ENCODE results near the gene EFHC1. TPM values are rescaled to one million over a fixed set of nuclear protein-coding genes. Genes with fewer than 3 reads are reported as not detected.

Gene EFHC1
- total and polyA plus RNA-seq, 2 donors from 2014 or later = 25.4 to 33.9 TPM

DNA sequence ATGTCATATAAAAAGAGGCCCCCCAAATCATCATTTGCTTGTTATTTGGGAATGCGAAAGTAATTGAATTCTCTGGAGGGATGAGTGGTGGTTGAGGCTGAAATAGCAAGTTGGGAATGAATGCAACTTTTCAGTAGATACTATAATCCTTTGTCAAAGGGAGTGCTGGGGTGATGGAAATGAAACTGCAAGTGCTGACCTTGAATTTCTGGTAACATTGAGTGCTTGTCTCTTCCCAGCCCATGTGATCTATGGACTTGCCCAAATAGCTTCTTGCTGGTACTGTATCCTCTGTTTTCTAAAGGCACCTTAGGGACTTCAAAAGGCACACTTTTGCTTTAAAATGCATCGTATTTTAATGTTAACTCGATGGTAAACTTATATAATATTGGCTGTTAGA is 43.4 kb upstream of the EFHC1 start:
- H3K4me1 ChIP-seq (ENCODE audit: control insufficient read depth in 2 of 3, insufficient read depth in 2 of 3, low read depth in 1 of 3, low read length in 3 of 3) = no peaks in the 10 kb centered on the region
- H3K4me3 ChIP-seq (ENCODE audit: low read length in 3 of 3) = no peak overlapping the region
- H3K36me3 ChIP-seq (ENCODE audit: control insufficient read depth in 2 of 3, insufficient read depth in 3 of 3, low read length in 3 of 3) = no peaks in the 10 kb centered on the region
- no peaks in the 10 kb centered on the region for H3K9me3 ChIP-seq (ENCODE audit: control insufficient read depth in 2 of 3, insufficient read depth in 1 of 3, low read length in 3 of 3)
- no peak overlapping the region for H3K27ac ChIP-seq (ENCODE audit: low read depth in 2 of 2, low read length in 2 of 2)
- TF ChIP-seq, protein P1, sequence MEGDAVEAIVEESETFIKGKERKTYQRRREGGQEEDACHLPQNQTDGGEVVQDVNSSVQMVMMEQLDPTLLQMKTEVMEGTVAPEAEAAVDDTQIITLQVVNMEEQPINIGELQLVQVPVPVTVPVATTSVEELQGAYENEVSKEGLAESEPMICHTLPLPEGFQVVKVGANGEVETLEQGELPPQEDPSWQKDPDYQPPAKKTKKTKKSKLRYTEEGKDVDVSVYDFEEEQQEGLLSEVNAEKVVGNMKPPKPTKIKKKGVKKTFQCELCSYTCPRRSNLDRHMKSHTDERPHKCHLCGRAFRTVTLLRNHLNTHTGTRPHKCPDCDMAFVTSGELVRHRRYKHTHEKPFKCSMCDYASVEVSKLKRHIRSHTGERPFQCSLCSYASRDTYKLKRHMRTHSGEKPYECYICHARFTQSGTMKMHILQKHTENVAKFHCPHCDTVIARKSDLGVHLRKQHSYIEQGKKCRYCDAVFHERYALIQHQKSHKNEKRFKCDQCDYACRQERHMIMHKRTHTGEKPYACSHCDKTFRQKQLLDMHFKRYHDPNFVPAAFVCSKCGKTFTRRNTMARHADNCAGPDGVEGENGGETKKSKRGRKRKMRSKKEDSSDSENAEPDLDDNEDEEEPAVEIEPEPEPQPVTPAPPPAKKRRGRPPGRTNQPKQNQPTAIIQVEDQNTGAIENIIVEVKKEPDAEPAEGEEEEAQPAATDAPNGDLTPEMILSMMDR (IDR thresholded peaks at IDR 0.05; ENCODE audit: borderline replicate concordance, extremely low read depth, insufficient read depth) = no peak
- FAIRE-seq (no peak), DNase-seq (no peak)
- H3K9ac ChIP-seq (ENCODE audit: low read length in 3 of 3) = no peak overlapping the region
- H3K27me3 ChIP-seq (ENCODE audit: control insufficient read depth, insufficient read depth, low read length) = no peaks in the 10 kb centered on the region
- intact Hi-C loops (cut with DNase I) = no loop called here

DNA sequence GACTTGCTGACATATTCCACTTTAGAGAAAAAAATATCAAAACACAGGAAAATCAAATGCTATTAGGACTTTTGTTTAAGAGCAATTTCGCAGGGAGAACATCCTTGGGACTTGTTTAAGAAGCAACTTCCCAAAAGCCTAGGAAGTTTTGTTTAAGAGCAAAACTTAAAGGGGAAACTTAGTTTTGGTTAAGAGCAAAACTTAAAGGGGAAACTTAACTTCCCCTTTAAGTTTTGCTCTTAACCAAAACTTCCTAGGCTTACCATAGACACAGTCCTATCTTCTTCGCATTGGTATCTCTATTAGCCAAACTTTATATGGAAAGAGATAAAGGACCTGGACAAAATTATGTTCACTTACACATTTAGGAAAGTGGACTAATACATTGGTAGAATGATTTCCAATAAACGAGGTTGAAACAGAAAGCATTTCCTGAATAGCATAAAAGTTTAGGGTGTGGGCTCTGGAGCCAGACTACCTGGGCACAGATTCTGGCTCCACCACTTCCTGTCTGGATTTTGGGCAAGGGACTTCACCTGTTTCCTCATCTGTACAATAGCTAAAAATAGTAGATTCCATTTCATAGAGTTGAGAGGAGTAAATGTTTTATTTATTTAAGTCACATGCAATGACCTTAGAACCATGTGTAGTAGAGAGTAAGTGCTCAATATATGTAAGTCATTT is 42.5 kb upstream of the EFHC1 start:
- TF ChIP-seq, protein P1 (IDR thresholded peaks at IDR 0.05; ENCODE audit: borderline replicate concordance, extremely low read depth, insufficient read depth) = no peak
- Histone ChIP-seq H3K36me3 (ENCODE audit: control insufficient read depth in 2 of 3, insufficient read depth in 3 of 3, low read length in 3 of 3) (no peaks in the 10 kb centered on the region), H3K9ac (ENCODE audit: low read length in 3 of 3) (no peak overlapping the region), H3K4me3 (ENCODE audit: low read length in 3 of 3) (no peak overlapping the region), H3K27ac (ENCODE audit: low read depth in 2 of 2, low read length in 2 of 2) (no peak overlapping the region), H3K9me3 (ENCODE audit: control insufficient read depth in 2 of 3, insufficient read depth in 1 of 3, low read length in 3 of 3) (no peaks in the 10 kb centered on the region), H3K27me3 (ENCODE audit: control insufficient read depth, insufficient read depth, low read length) (no peaks in the 10 kb centered on the region), H3K4me1 (ENCODE audit: control insufficient read depth in 2 of 3, insufficient read depth in 2 of 3, low read depth in 1 of 3, low read length in 3 of 3) (no peaks in the 10 kb centered on the region)
- FAIRE-seq = no peak
- no peak for DNase-seq
- intact Hi-C loops (cut with DNase I) = no loop called here

DNA sequence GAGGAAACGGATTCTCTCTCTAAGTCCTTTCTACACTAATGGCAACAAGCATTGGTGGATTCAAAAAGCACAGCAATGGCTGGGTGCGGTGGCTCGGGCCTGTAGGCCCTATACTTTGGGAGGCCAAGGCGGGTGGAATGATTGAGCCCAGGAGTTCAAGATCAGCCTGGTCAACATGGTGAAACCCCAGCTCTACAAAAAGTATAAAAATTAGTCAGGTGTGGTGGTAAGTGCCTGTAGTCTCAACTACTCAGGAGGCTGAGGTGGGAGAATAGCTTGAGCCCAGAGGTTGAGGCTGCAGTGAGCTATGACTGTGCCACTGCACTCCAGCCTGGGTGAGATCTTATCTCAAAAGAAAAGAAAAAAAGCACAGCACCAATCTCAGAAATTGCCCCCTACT is 38.9 kb upstream of the EFHC1 start:
- no peaks in the 10 kb centered on the region for H3K4me1 ChIP-seq (ENCODE audit: control insufficient read depth in 2 of 3, insufficient read depth in 2 of 3, low read depth in 1 of 3, low read length in 3 of 3)
- no peak overlapping the region for H3K4me3 ChIP-seq (ENCODE audit: low read length in 3 of 3)
- intact Hi-C loops (cut with DNase I) = no loop called here
- FAIRE-seq = no peak
- TF ChIP-seq, protein P1 (IDR thresholded peaks at IDR 0.05; ENCODE audit: borderline replicate concordance, extremely low read depth, insufficient read depth) = no peak
- no peaks in the 10 kb centered on the region for H3K36me3 ChIP-seq (ENCODE audit: control insufficient read depth in 2 of 3, insufficient read depth in 3 of 3, low read length in 3 of 3)
- H3K9ac ChIP-seq (ENCODE audit: low read length in 3 of 3) = no peak overlapping the region
- DNase-seq = no peak
- H3K27ac ChIP-seq (ENCODE audit: low read depth in 2 of 2, low read length in 2 of 2) = no peak overlapping the region
- no peaks in the 10 kb centered on the region for H3K27me3 ChIP-seq (ENCODE audit: control insufficient read depth, insufficient read depth, low read length)
- H3K9me3 ChIP-seq (ENCODE audit: control insufficient read depth in 2 of 3, insufficient read depth in 1 of 3, low read length in 3 of 3) = no peaks in the 10 kb centered on the region

Measured in kidney (tissue), 14 donors.